ENCODE measurements around the gene CCSER1.

GRCh38 chr4:90958256-90958895 lies 831.2 kb downstream of the CCSER1 start:
- TF ChIP-seq CTCF (IDR thresholded peaks at IDR 0.05) = no peak
- TF ChIP-seq POLR2A (IDR thresholded peaks at IDR 0.05) = no peak
